ENCODE data around the gene KCNMA1. TPM values are rescaled to one million over a fixed set of nuclear protein-coding genes. Genes with fewer than 3 reads are reported as not detected.
A peak's percentile ranks its signal among the peaks of the same experiment; 100 is the strongest.

Gene KCNMA1
- total RNA-seq, 4 donors from 2014 or later: 66.8 to 96.5 (median 78.9) TPM

DNA sequence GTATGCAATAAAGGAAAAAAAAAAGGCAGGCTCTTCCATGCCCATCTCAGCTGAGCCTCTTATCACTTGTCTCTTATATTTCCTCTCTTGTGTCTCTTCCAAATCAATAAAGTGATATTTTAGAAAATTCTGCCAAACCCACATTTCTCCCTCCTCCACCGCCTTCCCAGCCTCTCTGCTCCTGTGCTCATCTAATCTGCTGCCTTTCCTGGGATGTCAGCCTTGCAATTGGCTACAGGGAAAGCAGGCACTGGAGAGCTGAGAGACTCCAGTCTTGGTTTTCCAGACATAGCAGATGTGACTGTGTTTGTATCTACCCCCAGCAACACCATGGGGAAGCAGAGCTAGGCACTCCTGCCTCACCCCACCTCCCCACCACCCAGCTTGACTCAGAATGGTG is 298.4 kb downstream of the KCNMA1 start:
- in situ Hi-C loops (cut with MboI; ENCODE audit: low sequenced_read_pairs in 4 of 4): no loop called here
- no peak for TF ChIP-seq POLR2A (IDR thresholded peaks at IDR 0.05)
- TF ChIP-seq, protein P1, sequence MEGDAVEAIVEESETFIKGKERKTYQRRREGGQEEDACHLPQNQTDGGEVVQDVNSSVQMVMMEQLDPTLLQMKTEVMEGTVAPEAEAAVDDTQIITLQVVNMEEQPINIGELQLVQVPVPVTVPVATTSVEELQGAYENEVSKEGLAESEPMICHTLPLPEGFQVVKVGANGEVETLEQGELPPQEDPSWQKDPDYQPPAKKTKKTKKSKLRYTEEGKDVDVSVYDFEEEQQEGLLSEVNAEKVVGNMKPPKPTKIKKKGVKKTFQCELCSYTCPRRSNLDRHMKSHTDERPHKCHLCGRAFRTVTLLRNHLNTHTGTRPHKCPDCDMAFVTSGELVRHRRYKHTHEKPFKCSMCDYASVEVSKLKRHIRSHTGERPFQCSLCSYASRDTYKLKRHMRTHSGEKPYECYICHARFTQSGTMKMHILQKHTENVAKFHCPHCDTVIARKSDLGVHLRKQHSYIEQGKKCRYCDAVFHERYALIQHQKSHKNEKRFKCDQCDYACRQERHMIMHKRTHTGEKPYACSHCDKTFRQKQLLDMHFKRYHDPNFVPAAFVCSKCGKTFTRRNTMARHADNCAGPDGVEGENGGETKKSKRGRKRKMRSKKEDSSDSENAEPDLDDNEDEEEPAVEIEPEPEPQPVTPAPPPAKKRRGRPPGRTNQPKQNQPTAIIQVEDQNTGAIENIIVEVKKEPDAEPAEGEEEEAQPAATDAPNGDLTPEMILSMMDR (IDR thresholded peaks at IDR 0.05 in 4 of 5, conservative IDR thresholded peaks at IDR 0.05 in 1 of 5): no peak
- H3K4me1 ChIP-seq: peaks cover 9 to 10% of the 10 kb centered on the region in 2 donors
- H3K4me3 ChIP-seq: no peak overlapping the region
- no peaks in the 10 kb centered on the region for H3K36me3 ChIP-seq
- no peak overlapping the region for H3K27ac ChIP-seq
- no peaks in the 10 kb centered on the region for H3K27me3 ChIP-seq
- intact Hi-C loops (cut with DNase I; ENCODE audit: low total_unique reads): no loop called here
- DNase-seq (no peak), ATAC-seq (no peak)
- H3K9me3 ChIP-seq: no peaks in the 10 kb centered on the region

DNA sequence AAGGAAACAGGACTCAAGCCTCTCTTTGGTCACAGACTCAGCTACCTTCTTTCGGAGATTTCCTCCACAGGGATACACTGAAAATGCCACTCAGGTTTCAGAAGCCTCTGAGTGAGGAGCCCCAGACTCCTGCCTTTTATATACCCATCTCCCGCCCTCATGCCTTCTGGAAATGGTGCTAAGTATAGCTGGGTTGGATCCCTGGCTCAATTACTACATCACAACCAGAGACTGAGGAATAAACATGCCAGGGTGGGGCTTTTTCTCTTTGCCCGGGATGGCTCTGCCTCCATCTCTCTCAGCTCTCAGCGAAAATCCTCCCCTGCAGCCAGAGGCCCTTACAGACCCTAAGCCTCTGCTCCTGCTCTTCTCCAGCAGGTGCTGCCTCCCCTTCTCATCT is 299.5 kb downstream of the KCNMA1 start:
- TF ChIP-seq, protein P1 (IDR thresholded peaks at IDR 0.05 in 4 of 5, conservative IDR thresholded peaks at IDR 0.05 in 1 of 5): no peak
- TF ChIP-seq POLR2A (IDR thresholded peaks at IDR 0.05): no peak
- Histone ChIP-seq H3K27ac (no peak overlapping the region), H3K4me3 (no peak overlapping the region), H3K27me3 (no peaks in the 10 kb centered on the region), H3K36me3 (no peaks in the 10 kb centered on the region), H3K9me3 (no peaks in the 10 kb centered on the region), H3K4me1 (peaks cover 15 to 20% of the 10 kb centered on the region in 2 donors)
- in situ Hi-C loops (cut with MboI; ENCODE audit: low sequenced_read_pairs in 4 of 4) (no loop called here), intact Hi-C loops (cut with DNase I; ENCODE audit: low total_unique reads) (no loop called here)
- ATAC-seq: no peak
- DNase-seq: no peak

DNA sequence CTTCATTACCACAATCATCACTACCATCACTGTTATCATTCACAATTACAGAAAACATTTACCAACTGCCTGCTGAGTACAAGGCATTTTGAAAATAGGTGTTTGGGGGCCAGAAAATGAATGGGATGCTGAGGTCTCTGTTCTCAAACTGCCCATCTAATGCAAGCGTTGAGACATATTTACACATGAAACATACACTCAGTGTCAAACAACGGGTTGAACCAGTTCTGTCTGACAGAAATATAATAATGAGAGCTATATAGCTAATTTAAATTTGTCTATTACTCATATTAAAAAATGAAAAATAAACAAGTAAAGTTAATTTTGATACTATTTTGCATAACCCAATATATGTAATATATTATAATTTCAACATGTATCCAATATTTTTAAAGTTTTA is 303.1 kb downstream of the KCNMA1 start:
- H3K27me3 ChIP-seq: no peaks in the 10 kb centered on the region
- ATAC-seq: no peak
- intact Hi-C loops (cut with DNase I; ENCODE audit: low total_unique reads): no loop called here
- in situ Hi-C loops (cut with MboI; ENCODE audit: low sequenced_read_pairs in 4 of 4): no loop called here
- no peaks in the 10 kb centered on the region for H3K9me3 ChIP-seq
- H3K36me3 ChIP-seq: no peaks in the 10 kb centered on the region
- H3K4me1 ChIP-seq: peaks cover 29 to 32% of the 10 kb centered on the region in 2 donors
- TF ChIP-seq, protein P1 (IDR thresholded peaks at IDR 0.05 in 4 of 5, conservative IDR thresholded peaks at IDR 0.05 in 1 of 5): no peak
- TF ChIP-seq POLR2A (IDR thresholded peaks at IDR 0.05): no peak
- H3K4me3 ChIP-seq: no peak overlapping the region
- DNase-seq: no peak
- H3K27ac ChIP-seq: no peak overlapping the region

DNA sequence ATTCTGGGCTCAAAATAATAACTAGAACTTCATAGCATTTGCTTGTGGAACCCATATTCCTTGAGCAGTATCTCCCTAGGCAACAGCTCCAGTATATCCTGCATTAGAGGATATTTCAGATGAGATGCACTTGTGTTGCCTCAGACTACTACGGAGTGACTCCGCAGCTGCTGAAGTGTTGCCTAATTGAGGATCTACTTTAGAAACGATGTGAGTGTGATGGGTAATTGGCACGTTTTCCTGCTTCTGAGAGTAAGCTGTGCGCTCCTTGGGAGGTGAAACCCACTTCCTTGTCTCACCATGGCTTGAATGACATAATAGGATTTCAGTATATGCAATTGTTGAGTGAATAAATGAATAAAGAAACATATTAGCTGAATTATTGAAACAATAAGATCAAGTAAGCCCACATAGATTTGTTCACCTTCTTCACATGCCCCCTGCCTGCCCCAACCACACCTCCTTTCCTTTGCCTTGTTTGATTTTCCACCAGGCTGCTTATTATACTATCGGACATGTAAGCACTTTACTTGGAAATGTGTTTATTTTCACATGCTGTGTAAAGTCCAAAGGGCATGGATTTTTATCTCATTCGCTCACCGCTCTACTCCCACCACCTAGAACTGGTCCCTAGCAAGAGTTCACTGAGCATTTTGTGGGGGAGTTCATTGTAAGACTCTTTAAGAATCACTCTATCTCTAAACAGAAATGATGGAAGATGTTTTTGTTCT is 303.8 kb downstream of the KCNMA1 start:
- intact Hi-C loops (cut with DNase I; ENCODE audit: low total_unique reads) (no loop called here), in situ Hi-C loops (cut with MboI; ENCODE audit: low sequenced_read_pairs in 4 of 4) (no loop called here)
- no peak overlapping the region for H3K4me3 ChIP-seq

More for the DNA sequence above, 303.8 kb downstream of the KCNMA1 start:
- Histone ChIP-seq H3K27ac (no peak overlapping the region), H3K4me1 (peaks cover 29 to 32% of the 10 kb centered on the region in 2 donors), H3K9me3 (no peaks in the 10 kb centered on the region), H3K36me3 (no peaks in the 10 kb centered on the region), H3K27me3 (no peaks in the 10 kb centered on the region)
- ATAC-seq: peak; percentile 68 to 92
- TF ChIP-seq, protein P1 (IDR thresholded peaks at IDR 0.05 in 4 of 5, conservative IDR thresholded peaks at IDR 0.05 in 1 of 5): no peak
- no peak for TF ChIP-seq POLR2A (IDR thresholded peaks at IDR 0.05)
- DNase-seq: peak in 1 of 2 donors; percentile 56
